NCI-H82 (cell line): Measurements from ENCODE around the gene CCDC137.

Source experiments
- DNase-seq: peaks from one replicate; lab custom pipeline; 2025; lab: John Stamatoyannopoulos, UW

CCDC137 gene

DNA sequence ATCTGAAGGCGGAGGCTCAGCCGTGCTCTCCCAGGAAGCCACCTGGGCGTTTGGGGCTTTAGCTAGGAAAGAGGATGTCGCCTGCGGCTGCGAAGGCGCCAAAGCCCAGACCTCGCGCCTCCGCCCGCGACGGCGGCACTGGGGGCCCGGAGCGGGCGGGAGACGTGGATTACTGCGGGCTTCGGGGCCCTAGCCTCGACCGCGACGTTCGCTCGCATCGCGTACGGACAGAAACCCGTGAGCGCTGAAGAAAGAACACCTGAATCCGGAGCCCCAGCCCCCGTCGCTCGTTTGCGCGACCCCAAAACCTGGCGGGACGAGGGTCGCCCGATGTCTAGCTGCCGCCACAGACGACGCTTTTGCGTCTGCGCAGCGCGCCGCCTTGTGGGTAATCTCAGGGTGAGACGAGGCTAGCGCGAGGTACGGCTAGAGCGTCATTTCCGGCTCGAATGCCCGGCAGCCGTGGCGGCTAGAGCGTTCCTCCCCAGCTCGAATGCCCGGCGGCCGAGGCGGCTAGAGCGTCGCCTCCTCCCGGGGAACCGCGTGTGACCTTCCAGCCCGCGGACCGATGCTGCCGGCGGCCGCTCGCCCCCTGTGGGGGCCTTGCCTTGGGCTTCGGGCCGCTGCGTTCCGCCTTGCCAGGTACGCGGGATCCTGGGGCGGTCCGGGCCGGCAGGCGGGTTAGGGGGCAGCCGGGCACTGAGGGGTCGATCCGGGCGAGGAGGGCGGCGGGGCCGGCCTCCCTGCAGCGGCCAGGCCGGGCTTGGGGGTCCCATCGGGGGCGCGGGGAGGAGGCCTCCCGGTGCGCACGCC is 36.6 kb downstream of the CCDC137 start, which contains the start of gene MRPL12:
Gene MRPL12 (plus strand): TSS at position 434 of the 813 bp plus-strand sequence. CDS start 135 bp downstream, at position 569.
- DNase-seq: peak; percentile 98

DNA sequence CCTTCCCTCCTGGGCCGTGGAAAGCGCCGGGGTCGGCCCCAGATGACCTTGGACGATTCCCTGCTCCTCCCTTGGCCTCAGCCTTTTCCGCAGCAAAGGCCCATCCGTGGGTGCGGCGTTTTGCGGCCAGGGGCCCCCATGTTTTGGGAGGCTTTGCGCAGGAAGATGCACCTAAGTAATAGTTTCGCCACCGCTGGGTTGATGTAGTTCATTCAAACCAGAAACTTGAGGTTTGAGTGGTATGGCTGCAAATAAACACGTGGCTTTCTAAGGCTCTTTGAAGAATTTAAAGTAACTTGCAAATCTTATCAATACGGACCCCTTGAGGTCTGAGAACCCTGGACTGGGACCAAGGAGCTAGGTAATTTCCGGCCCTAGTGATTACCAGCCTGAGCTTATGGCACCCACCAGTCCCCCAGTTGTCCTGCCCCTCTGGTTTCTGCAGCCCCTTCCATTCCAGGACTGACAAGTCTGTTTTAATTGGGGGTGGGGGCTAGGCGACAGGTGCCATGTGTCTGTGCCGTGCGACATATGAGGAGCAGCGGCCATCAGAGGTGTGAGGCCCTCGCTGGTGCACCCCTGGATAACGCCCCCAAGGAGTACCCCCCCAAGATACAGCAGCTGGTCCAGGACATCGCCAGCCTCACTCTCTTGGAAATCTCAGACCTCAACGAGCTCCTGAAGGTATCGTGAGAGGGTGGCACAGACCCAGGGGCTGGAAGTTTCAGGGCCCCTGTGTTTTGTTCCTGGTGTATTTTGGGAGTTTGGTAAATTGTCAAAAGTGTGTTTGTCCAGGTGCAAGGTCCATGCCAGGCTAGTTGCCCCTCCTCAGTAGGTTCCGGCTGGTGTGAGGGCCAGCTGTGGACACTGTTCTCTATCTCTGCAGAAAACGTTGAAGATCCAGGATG is 37.5 kb downstream of the CCDC137 start:
- no peak for DNase-seq

DNA sequence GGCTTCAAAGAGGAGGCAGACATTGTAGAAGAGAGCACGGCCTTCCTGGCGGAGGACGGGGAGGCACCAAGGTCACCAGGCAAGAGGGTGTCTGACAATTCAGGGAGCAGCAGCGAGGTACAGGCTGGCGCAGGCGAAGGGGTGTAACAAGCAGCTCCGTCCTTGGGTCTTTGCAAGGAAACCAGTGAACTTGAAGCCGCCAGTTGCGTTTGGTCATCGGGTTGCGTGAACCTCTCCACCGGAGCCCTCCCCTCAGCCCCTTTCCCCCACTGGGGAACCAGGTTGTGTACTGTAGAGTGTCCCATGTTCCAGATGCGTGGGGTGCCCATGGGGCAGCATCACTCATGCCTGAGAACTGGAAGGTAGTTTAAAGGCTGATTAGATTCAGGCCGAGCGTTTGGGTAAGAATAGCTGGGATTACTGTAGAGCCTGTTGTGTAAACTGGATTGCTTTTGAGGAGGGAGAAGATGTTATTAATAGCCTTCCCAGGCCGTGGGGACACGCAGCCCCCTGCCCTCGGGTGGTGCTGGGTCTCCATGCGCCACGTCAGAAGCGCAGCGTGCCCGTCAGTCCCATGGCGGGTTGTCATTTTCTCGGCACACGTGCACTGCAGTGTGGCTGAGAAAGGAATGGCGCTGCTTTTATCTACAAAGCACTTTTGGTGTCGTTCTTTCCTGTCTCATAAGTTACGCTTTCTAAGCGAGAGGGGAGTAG is 39.1 kb downstream of the CCDC137 start:
- no peak for DNase-seq

DNA sequence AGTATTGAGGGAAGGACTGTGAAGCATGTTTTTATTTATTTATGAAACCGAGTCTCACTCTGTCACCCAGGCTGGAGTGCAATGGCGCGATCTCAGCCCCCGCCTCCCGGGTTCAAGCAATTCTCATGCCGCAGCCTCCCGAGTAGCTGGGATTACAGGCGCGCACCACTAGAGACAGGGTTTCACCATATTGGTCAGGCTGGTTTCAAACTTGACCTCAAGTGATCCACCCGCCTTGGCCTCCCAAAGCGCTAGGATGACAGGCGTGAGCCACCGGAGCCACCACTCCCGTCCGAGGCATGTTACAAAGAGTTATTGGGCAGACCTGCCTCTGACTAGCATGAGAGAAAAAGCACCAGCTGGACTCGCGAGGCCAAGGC is 39.7 kb downstream of the CCDC137 start:
- DNase-seq: no peak

DNA sequence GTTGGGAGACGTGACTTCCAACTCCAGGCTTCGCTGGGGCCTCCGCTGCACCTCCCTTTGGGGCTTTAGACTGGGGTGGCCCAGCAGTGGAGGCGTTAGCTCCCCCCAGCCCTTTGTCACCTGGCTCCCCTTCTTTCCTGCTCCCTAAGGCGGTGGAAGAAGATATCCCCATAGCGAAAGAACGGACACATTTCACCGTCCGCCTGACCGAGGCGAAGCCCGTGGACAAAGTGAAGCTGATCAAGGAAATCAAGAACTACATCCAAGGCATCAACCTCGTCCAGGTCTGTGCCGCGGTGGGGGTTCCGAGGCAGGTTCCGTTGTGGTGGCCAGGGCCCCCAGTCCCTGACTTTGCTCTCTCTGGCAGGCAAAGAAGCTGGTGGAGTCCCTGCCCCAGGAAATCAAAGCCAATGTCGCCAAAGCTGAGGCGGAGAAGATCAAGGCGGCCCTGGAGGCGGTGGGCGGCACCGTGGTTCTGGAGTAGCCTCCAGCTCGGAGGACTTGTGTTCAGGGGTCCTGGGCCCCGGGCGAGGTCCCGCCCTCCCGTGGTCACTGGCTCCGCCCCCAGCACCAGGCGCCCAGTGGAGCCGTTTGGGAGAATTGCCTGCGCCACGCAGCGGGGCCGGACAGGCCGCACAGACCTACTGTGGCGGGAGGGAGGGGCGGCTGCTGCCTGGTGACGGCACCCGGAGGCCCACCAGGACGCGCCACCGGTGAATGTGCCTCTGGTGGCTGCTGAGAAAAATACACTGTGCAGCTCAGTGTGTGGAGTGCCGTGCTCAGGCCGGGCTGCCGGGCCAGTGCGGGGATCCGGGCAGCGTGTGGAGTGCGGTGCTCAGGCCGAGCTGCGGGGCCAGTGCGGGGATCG is 40.5 kb downstream of the CCDC137 start:
- no peak for DNase-seq

DNA sequence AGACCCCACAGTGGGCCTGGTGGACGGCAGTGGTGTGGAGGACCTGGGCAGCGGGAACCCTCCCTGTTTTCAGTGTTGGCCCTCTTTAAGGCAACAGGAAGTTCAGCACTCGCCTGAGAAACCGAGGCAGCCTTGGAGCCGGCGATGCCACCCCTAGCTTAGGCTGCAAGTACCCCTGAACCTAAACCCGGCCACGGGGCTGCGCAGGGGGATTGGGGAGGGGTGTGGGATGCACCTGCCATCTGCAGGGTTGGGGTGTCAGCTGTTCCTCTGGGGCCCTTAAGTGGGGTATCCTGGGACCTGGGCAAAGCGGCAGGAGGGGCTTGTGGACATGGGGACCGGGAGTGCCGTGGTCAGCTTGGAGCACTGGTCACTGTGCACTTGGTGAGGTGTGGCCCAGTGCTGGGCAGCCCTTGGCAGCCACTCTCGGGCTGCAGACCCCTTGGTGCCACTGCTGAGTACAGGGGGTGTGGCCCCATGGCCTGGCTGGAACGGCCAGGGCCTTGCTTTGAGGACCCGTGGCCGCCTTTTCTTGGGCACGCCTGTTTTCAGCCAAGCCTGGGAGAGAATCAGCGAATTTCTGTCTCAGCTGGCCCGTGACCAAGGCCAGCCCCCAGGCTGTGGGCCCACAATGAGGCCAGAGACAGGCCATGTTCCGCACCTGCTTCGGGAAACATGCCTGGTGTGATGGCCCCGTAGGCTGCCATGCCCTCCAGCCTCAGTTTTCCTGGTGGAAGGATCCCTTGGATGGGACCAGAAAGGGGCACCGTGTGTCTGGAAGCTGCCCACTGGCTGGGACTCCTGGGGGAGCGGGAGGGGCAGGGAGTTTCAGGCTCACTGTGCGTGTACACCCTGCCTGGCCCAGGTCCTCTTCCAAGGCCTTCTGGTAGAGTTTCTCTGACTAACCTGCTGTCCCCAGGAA is 41.4 kb downstream of the CCDC137 start:
- no peak for DNase-seq

- no peak for DNase-seq
Measured at GRCh38 chr17:81708739-81709185, 42.2 kb downstream of the CCDC137 start.

DNA sequence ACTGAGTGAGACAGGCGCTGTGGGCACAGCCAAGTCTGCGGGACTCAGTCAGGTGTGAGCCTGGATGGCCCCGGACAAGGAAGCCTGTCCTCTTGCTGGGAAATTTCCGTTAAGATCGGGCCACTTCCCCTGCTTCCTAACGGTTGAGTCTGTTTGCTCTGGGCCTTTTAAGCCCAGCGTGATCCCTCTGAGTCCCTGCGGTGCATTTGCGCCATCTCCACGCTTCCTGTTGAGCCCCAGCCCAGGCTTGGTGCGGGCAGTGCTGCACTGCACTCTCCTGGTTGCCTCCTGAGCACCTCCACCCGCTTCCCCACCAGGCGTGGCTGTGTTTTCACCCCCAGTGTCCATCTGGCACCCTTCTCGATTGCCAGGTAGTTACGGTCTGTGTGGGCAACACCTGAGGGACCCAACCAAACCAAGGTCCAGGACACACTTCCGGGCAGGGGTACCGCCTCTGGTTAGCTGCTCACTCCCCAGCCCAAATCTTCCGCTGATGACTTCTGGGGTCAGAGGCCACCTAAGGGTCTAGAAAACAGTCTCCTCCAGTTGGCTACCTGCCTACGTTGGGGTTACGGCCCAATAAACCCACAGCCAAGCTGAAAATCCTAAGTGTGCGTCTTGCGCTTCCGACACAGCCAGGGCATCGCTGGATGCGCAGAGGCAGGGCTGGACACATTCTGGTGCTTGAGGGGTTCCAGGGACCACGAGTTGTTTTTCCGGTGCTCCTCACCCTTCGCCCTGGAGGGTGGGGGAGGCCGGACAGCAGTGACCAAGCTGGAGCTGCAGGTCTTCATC is 44.2 kb downstream of the CCDC137 start:
- DNase-seq: peak; percentile 73

DNA sequence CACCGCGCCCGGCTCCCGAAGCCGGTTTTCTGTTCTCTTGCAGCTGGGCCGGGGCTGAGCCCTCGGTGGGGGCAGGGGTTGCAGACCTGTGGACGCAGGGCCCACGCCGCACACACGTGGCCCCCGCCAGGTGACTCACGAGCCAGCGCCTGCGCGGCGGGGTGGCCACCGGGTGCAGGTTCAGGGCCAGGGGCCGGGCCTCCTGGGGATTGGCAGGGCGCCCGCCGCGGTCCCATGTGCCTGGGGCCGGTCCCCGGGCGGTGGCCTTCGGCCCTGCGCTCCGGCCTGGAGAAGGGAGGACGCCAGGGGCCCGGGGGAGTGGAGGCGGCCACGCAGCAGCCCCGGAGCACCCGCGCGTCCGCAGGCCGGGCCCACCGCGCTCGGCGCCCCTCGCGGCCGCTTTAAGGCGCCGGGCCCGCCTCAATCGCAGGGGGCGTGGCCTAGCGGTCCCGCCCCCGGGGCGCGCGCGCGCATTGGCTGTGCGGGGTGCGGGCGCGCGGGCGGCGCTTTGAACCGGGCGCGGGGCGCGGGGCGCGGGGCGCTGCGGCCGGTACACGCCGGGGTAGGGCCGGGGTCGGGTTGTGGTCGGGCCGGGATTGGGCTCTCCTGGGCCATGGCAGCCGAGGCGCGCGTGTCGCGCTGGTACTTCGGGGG is 45.4 kb downstream of the CCDC137 start, which contains the start of gene SLC25A10:
Gene SLC25A10 (plus strand): TSS at position 471 of the 654 bp plus-strand sequence. CDS start 143 bp downstream, at position 614.
- DNase-seq: peak; percentile 95

DNA sequence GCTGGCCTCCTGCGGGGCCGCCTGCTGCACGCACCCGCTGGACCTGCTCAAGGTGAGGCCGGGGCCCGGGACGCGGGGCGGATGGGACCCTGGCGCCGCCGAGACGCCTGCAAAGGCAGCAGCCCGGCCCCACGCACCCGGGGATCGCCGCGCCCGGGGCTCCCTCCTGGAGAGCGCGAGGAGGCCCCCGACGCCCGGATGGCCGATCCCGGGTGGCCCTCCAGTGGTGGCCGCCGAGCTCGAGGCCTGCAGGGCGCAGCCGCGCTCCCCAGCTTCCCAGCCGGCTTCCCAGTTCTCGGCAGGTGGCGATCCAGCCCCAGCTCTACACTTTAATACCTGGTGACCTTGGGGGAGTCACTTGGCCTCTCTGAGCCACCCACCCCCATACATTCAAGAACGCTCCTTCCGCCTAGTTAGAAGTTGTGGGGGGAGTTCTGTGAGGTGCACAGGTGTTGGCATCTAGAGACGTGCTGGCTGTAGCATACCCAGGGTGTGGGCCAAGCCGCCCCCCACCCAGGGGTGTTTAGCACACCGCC is 46.0 kb downstream of the CCDC137 start:
- DNase-seq: peak; percentile 70

DNA sequence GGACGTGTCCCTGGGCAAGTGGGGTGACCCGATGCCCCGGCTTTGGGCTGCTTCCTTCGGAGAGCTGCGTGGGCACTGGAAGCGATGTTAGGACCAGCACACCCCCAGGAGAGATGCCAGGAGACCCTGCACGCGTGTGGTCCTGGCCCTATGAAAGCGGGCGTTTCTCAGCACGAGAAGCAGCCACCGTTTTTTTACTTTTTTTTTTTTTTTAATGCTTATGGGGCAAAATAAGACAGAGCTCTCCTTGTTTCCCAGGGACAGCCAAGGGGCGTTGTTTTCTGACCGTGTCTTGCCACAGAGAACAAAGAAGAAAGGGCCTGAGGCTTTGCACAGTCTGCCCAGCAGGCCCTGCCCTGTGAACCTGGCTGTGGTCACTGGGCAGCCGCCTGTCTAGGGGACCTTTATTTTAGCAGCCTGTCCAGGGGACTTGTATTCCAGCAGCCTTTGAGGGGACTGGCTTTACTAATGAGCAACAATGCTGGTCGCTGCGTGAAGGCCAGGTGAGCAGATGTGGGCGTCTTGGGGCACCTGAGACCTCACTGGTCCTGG is 46.5 kb downstream of the CCDC137 start:
- DNase-seq: peak; percentile 62

GRCh38 chr17:81713556-81714411 is 47.2 kb downstream of the CCDC137 start:
- DNase-seq: peak; percentile 62

GRCh38 chr17:81714412-81715106 is 48.0 kb downstream of the CCDC137 start:
- no peak for DNase-seq

DNA sequence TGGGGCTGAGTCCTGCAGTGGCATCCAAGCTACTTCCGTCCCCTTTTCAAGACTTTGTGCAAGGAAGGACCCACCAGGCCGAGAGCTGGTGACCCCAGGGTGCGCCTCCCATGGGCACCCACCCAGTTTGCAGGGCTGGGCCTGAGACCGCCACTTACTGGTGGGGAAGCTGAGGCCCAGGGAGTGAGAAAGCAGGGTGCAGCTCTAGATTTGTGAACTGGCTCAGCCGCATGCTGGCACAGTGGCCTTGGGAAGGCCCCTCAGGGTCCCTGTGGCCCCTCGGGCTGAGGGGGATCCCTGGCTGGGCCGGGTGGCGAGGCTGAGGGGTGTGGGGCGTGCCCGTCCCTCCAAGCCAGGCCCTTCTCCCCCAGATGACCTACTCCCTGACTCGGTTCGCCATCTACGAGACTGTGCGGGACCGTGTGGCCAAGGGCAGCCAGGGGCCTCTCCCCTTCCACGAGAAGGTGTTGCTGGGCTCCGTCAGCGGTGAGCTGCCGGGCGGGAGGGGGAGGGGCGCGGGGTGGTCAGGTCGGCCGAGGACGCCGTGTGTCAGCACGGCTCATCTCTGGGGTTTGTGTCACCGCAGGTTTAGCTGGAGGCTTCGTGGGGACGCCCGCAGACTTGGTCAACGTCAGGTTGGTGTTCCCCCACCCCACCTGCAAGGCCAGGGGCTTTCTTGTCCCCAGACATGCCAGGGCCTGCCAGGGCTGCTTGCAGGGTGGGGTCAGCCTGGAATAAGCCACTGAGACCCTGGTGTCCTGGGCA is 48.8 kb downstream of the CCDC137 start:
- no peak for DNase-seq

DNA sequence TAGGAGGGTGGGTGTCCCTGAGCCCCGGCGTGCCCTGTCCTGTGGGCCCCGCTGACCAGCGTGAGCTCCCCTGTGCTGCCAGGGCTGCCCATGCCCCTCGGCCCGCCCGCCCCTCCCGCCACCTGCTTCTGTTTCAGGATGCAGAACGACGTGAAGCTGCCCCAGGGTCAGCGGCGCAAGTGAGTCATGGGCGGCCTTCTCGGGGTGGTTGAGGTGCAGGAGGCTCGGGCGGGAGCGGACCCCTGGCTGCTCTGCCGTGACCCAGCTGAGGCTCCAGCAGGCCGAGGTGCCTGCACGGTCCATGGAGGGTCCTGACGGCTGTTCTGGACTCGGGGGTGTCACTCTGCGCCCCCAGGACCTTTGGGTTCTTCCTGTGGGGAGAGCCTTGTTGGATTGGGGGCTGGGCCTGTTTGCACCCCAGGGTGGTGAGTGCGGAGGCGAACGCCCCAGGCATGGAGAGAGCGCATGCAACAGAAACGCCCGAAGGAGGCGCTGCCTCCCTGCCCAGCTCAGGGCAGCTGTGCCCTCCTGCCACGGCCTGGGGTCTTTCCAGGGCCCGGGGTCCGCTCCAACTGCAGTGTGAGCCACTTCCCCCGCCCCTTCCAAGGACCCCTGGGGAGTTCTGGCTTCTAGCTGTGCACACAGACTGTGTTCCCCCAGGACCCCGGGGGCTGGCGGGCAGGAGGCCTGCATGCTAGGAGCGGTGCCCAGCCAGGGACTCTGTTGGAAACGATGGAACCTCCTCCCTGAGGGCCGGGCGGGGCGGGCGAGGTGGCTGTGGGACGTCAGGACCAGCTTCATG is 49.5 kb downstream of the CCDC137 start:
- no peak for DNase-seq
